Measurements from ENCODE around the gene PDZD2. TPM values are rescaled to one million over a fixed set of nuclear protein-coding genes. Genes with fewer than 3 reads are reported as not detected.

Gene PDZD2
- total RNA-seq, 1 donor from 2014 or later, result not detected

DNA sequence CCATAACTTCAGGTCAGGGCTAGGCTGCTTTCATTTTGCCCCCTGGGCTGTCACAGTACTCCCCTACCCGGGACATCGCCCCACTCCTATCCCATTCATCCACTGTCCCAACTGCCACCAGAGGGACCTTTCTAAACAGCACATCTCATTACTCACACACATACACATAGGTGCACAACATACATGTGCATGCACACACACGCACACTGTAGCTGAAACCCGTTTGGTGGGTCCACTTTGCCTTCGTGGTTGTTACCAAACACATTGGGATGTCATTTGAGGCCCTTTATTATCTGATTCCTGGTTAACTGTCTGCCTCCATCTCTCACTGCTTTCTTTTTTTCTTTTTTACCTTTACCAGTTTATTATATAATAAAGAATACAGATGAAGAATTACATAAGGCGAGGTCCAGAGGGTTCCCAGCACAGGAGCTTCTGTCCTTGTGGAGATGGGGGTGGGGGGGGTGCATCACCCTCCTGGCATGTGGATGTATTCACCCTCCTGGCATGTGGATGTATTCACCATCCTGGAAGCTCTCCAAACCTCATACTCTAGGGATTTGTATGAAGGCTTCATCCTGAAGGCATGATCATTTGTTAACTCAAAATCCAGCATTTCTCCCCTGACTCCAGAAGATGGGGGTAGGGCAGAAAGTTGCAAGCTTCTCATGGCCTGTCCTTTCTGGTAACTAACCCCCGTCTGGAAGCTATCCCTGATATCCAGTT lies 349.2 kb downstream of the PDZD2 start:
- no peak for DNase-seq
- no peak overlapping the region for H3K4me3 Mint-ChIP-seq
- H3K4me1 Mint-ChIP-seq, result no peaks in the 10 kb centered on the region
- intact Hi-C loops (cut with micrococcal nuclease), result no loop called here
- H3K27ac Mint-ChIP-seq, result no peak overlapping the region
- H3K9me3 Mint-ChIP-seq, result no peaks in the 10 kb centered on the region
- no peaks in the 10 kb centered on the region for H3K36me3 Mint-ChIP-seq (ENCODE audit: low read depth)
- peaks cover 2% of the 10 kb centered on the region for H3K27me3 Mint-ChIP-seq

DNA sequence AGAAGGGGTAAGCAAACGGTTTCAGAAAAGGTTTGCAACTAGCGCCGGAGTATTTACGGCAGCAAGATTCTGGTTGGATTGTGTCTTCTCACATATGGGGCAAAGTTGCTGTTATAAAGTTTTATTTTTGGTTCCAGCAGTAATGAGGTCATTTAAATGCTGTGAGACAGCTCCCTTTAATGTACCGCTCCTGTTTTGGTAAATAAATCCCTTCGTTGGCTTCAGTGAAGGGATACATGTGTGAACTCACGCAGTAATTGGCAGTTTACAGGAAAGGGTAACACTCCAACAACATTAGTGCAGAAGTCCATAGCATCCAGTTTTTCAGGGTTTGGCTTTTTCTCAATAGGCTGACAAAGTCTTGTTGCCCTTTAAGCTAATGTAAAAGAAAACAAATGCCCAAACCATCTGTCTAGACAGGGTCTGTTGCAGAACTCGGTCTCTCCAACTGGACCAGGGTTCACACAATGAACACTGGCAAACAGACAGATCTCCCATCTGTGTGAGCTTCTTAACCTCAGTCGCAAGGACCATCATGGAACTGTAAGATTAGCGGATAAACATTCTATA lies 351.2 kb downstream of the PDZD2 start:
- no peak for DNase-seq
- no peaks in the 10 kb centered on the region for H3K4me1 Mint-ChIP-seq
- no peaks in the 10 kb centered on the region for H3K9me3 Mint-ChIP-seq
- peaks cover 2% of the 10 kb centered on the region for H3K27me3 Mint-ChIP-seq
- H3K4me3 Mint-ChIP-seq, result no peak overlapping the region
- no peaks in the 10 kb centered on the region for H3K36me3 Mint-ChIP-seq (ENCODE audit: low read depth)
- intact Hi-C loops (cut with micrococcal nuclease), result no loop called here
- no peak overlapping the region for H3K27ac Mint-ChIP-seq

DNA sequence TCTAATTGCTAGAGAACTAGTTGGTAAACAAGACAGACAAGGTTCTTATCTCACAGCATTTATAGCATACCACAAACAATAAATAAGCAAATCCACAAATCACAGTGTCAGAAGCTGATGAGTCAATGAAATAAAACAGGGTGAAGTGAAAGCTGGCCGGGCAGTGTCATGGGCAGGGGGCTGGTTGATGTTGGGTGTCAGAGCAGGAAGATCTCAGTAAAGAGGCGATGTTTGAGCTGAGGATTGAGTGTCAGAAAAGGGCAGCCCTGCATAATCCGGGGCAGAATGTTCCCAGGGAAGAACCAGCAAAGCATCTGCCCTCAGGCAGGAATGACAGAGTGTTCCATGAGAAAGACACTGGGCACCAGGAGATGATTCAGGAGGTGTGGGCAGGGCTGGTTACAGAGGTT lies 351.8 kb downstream of the PDZD2 start:
- DNase-seq, result no peak
- Mint-ChIP-seq H3K4me1 (peaks cover 2% of the 10 kb centered on the region), H3K4me3 (no peak overlapping the region), H3K27me3 (peaks cover 2% of the 10 kb centered on the region), H3K27ac (no peak overlapping the region), H3K36me3 (ENCODE audit: low read depth) (no peaks in the 10 kb centered on the region), H3K9me3 (no peaks in the 10 kb centered on the region)
- intact Hi-C loops (cut with micrococcal nuclease), result no loop called here

DNA sequence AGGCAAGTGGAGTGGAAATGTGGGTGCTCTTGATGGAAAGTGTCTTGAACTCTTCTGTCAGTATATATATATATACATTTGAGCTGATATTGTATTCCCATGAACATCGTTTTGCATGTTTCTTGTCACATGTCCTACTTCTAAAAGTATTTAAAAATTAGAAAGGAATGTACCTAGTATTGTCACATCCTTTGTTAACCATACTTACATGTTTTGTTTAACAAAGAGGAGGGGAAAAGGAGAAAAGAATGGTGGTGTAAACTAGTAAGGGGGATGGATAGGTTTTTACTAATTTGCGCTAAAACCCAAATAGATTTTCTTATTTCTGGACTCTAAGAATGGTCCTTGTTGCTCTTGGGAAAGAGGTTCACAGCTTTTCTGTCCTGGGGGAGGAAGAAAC lies 353.4 kb downstream of the PDZD2 start:
- Mint-ChIP-seq H3K36me3 (ENCODE audit: low read depth) (no peaks in the 10 kb centered on the region), H3K27ac (no peak overlapping the region), H3K4me1 (peaks cover 2% of the 10 kb centered on the region), H3K4me3 (no peak overlapping the region), H3K9me3 (no peaks in the 10 kb centered on the region), H3K27me3 (peaks cover 2% of the 10 kb centered on the region)
- no peak for DNase-seq
- intact Hi-C loops (cut with micrococcal nuclease), result no loop called here

DNA sequence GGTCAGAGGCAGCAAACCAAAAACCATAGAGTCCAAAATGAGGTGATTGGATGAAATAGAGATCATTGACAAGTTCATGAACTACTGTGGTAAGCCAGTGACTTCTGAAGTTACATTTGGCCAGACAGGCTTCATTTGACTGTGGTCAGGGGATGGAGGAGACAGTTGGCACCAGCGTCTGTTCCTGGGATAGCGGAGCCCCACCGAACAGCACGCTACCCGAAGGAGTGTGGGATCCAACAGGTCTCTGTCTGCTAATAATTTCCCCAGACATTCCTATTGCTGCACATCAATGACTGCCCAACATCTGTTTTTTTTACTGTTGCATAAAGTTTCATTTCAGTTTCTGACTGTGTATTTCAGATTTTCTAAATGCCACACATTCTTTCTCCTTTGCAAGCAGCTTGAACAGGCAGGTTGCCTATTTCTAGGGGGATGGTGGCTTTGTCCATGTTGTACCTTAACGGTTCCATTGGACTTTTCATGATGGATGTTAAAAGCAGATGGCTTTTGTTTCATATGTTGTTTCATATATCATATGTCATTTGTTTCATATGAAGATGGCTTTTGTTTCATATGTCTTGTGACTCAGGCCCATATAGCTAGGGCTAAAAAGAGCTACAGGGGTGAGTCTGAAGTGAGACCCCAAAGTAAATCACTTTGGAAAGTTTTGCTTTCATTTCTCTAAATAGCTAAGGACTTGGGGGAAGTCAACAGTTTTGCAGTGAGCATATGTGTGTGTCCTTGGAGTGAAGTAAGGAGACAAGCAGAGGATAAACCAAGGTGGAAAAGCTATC lies 354.4 kb downstream of the PDZD2 start:
- intact Hi-C loops (cut with micrococcal nuclease), result no loop called here
- Mint-ChIP-seq H3K9me3 (no peaks in the 10 kb centered on the region), H3K36me3 (ENCODE audit: low read depth) (no peaks in the 10 kb centered on the region), H3K4me3 (no peak overlapping the region), H3K27me3 (no peaks in the 10 kb centered on the region), H3K4me1 (peaks cover 2% of the 10 kb centered on the region), H3K27ac (no peak overlapping the region)
- no peak for DNase-seq

DNA sequence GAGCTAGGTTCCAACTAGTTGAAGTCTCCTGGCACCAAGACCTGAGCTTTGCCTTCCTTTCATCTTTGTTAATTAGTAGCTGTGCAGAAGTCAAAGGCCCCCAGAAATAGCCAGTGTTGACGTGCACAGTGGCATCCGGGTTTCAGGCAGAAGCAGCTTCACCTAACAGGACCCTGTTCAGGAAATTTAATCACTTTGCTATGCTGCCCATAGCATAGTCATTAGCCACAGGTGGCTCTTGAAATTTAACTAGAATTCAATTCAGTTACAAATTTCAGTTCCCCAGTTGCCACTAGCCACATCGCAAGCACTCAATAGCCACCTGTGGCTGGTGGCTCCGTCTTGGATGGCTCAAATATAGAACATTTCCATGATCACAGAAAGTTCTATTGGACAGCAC lies 356.1 kb downstream of the PDZD2 start:
- intact Hi-C loops (cut with micrococcal nuclease), result no loop called here
- no peak overlapping the region for H3K4me3 Mint-ChIP-seq
- H3K4me1 Mint-ChIP-seq, result peaks cover 2% of the 10 kb centered on the region

DNA sequence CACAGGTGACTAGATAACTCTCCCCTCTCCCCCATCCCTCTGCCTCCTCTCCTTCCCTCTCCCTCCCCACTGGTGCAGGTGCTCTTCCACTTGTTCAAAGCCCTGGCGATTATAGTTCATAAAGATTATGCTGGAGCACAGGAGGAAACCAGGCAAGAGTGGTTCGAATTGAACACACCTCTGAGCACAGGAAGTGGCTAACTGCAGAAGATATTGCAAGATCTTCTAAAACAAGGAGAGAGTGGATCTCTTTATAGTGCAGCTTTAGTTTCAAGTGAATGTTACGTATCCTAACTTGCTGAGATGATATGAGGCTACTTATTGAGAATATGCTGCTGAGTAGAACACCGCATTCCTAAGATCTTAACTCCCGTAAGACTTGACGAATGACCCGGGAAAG lies 356.8 kb downstream of the PDZD2 start:
- no peak for DNase-seq

More for the DNA sequence above, 356.1 kb downstream of the PDZD2 start:
- DNase-seq, result no peak
- H3K27ac Mint-ChIP-seq, result no peak overlapping the region
- H3K27me3 Mint-ChIP-seq, result no peaks in the 10 kb centered on the region
- no peaks in the 10 kb centered on the region for H3K36me3 Mint-ChIP-seq (ENCODE audit: low read depth)
- no peaks in the 10 kb centered on the region for H3K9me3 Mint-ChIP-seq

DNA sequence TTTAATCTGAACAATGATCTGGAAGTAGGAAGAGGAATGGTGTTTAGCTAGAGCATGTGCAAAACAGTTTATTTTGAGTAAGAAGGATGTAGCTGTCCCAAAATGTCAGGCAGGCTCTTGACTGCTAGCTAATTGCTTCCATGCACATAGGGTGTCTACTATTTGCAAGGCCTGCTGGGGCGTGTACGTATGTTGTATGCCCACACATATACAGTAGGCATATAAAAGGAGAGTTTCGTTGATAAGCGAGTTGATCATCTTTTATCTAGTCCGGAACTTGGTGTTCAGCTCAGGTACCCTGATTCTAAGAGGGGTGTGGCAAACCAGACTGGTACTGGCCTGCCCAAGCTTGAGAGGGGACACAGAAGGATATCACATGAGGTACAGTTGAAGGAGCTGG lies 358.0 kb downstream of the PDZD2 start:
- Mint-ChIP-seq H3K27me3 (no peaks in the 10 kb centered on the region), H3K27ac (no peak overlapping the region), H3K36me3 (ENCODE audit: low read depth) (no peaks in the 10 kb centered on the region), H3K9me3 (no peaks in the 10 kb centered on the region), H3K4me3 (no peak overlapping the region), H3K4me1 (peaks cover 2% of the 10 kb centered on the region)
- DNase-seq, result no peak
- intact Hi-C loops (cut with micrococcal nuclease), result no loop called here

More for the DNA sequence above, 356.8 kb downstream of the PDZD2 start:
- Mint-ChIP-seq H3K4me1 (peaks cover 2% of the 10 kb centered on the region), H3K9me3 (no peaks in the 10 kb centered on the region), H3K36me3 (ENCODE audit: low read depth) (no peaks in the 10 kb centered on the region), H3K4me3 (no peak overlapping the region), H3K27me3 (no peaks in the 10 kb centered on the region), H3K27ac (no peak overlapping the region)
- intact Hi-C loops (cut with micrococcal nuclease), result no loop called here

DNA sequence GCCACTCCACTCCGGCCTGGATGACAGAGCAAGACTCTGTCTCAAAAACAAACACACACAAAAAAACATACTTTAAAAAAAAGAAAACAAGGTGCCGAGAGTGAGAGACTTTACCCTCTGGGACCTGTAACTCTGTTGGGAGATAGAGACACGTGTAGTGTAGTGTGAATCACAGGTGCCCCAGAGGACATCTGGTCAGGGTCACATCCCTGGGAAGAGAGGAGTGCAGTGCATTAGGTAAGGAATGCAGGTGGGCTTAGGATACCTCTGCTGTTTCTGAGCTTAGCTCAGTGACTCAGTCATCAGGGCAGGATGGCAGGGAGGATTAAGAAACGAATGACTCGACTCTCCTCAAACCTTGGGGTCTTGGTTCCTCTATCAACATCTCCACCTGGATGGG lies 360.5 kb downstream of the PDZD2 start:
- Mint-ChIP-seq H3K27me3 (no peaks in the 10 kb centered on the region), H3K4me3 (no peak overlapping the region), H3K27ac (no peak overlapping the region), H3K4me1 (peaks cover 2% of the 10 kb centered on the region), H3K36me3 (ENCODE audit: low read depth) (no peaks in the 10 kb centered on the region), H3K9me3 (no peaks in the 10 kb centered on the region)
- intact Hi-C loops (cut with micrococcal nuclease), result no loop called here
- DNase-seq, result no peak

DNA sequence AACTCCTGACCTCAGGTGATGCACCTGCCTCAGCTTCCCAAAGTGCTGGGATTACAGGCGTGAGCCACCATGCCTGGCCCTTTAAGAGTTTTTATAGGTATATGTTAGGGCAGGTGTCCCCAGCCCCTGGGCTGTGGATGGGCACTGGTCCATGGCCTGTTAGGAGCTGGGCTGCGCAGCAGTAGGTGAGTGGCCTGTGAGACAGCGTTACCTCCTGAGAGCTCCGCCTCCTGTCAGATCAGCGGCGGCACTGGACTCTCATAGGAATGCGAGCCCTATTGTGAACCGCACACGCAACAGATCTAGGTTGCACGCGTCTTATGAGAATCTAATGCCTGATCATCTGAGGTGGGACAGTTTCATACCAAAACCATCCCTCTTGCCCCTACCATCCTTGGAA lies 361.8 kb downstream of the PDZD2 start:
- no peak overlapping the region for H3K4me3 Mint-ChIP-seq

DNA sequence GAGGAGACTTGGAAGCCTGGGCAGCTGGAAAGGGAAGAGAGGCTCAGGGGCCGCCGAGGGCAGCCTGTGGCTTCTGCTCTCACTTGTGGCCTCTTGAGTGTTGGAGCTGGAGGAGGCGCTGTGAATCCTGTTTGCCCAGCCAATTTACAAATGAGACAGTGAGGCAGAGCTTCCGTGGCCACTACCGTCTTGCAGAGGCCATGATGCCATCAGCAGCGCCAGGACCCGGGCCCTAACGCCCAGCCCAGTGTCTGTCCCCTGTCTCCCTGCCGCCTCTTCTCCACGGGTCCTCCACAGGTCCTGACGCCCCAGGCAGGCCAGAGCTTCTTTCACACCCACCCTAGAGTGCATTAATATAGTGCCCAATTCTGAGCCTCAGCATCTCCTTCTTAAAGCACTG lies 362.4 kb downstream of the PDZD2 start:
- H3K4me3 Mint-ChIP-seq, result no peak overlapping the region
- intact Hi-C loops (cut with micrococcal nuclease), result no loop called here

More for the DNA sequence above, 361.8 kb downstream of the PDZD2 start:
- peaks cover under 1% of the 10 kb centered on the region for H3K4me1 Mint-ChIP-seq
- no peaks in the 10 kb centered on the region for H3K9me3 Mint-ChIP-seq
- no peaks in the 10 kb centered on the region for H3K36me3 Mint-ChIP-seq (ENCODE audit: low read depth)
- no peaks in the 10 kb centered on the region for H3K27me3 Mint-ChIP-seq
- H3K27ac Mint-ChIP-seq, result no peak overlapping the region
- intact Hi-C loops (cut with micrococcal nuclease), result no loop called here
- no peak for DNase-seq

DNA sequence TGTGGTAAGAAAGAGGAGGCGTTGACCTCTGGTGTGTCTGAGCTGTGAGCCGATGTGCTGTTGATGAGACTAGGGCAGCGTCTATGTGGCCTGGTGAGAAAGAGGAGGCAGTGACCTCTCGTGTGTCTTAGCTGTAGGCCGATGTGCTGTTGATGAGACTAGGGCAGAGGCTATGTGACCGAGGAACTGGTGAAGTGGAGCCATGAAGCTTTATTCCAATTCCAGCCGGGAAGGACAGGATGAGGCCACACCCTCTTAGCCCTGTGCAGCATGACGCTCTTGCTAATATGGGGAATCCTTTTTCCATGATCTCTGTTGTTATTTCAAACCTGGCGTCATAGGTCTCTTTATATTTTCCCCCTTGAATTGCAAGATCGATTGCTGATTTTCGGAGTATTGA lies 362.8 kb downstream of the PDZD2 start:
- Mint-ChIP-seq H3K9me3 (no peaks in the 10 kb centered on the region), H3K4me3 (no peak overlapping the region), H3K27ac (no peak overlapping the region), H3K36me3 (ENCODE audit: low read depth) (no peaks in the 10 kb centered on the region), H3K4me1 (no peaks in the 10 kb centered on the region), H3K27me3 (no peaks in the 10 kb centered on the region)
- no peak for DNase-seq
- intact Hi-C loops (cut with micrococcal nuclease), result no loop called here

More for the DNA sequence above, 362.4 kb downstream of the PDZD2 start:
- H3K36me3 Mint-ChIP-seq (ENCODE audit: low read depth), result no peaks in the 10 kb centered on the region
- no peaks in the 10 kb centered on the region for H3K9me3 Mint-ChIP-seq
- H3K27me3 Mint-ChIP-seq, result no peaks in the 10 kb centered on the region
- no peaks in the 10 kb centered on the region for H3K4me1 Mint-ChIP-seq
- DNase-seq, result no peak
- H3K27ac Mint-ChIP-seq, result no peak overlapping the region

DNA sequence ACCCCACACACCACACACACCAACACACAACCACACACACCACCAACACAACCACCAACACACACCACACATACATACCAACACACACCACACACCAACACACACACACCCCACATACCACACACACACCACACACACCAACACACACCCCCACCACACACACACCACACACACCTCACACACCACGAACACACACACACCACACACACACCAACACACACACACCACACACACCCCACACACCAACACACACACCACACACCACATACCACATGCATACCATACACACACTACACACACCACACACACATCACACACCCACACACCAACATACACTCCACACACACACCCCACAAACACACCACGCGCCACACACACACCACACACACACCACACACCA lies 363.8 kb downstream of the PDZD2 start:
- no peak for DNase-seq
- Mint-ChIP-seq H3K27me3 (no peaks in the 10 kb centered on the region), H3K9me3 (no peaks in the 10 kb centered on the region), H3K4me3 (no peak overlapping the region), H3K27ac (no peak overlapping the region), H3K4me1 (no peaks in the 10 kb centered on the region), H3K36me3 (ENCODE audit: low read depth) (no peaks in the 10 kb centered on the region)
- intact Hi-C loops (cut with micrococcal nuclease), result no loop called here

DNA sequence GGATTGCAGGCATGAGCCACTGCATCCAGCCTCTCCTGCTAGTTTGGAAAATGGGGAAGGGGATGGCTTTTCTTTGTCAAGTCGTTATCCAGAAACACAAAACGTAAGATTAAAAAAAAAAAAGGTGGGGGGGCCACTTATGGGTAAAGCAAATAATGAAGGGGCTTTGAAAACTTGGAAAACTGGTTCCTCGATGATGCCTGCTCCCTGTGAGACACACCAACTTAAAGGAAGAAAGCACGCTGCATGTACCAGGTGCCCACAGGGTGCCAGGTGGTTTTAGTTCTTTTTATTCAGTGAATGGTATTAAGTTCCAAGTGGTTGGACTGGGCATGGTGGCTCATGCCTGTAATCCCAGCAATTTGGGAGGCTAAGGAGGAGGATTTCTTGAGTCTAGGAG lies 365.1 kb downstream of the PDZD2 start:
- Mint-ChIP-seq H3K4me3 (no peak overlapping the region), H3K4me1 (no peaks in the 10 kb centered on the region), H3K9me3 (no peaks in the 10 kb centered on the region), H3K27me3 (no peaks in the 10 kb centered on the region), H3K36me3 (ENCODE audit: low read depth) (no peaks in the 10 kb centered on the region), H3K27ac (no peak overlapping the region)
- intact Hi-C loops (cut with micrococcal nuclease), result no loop called here
- DNase-seq, result no peak

Data from activated CD4-positive, alpha-beta T cell treated with anti-CD3 and anti-CD28 coated beads, Interleukin-2, amount 10 ng/mL, durations not matched to agents 24 days and 14 days (primary cell).